Measurements from ENCODE around the gene EFCAB6. TPM values are rescaled to one million over a fixed set of nuclear protein-coding genes. Genes with fewer than 3 reads are reported as not detected.

EFCAB6 gene
- total and polyA plus RNA-seq, 4 donors = 1.7 to 15.4 (median 7.6) TPM

DNA sequence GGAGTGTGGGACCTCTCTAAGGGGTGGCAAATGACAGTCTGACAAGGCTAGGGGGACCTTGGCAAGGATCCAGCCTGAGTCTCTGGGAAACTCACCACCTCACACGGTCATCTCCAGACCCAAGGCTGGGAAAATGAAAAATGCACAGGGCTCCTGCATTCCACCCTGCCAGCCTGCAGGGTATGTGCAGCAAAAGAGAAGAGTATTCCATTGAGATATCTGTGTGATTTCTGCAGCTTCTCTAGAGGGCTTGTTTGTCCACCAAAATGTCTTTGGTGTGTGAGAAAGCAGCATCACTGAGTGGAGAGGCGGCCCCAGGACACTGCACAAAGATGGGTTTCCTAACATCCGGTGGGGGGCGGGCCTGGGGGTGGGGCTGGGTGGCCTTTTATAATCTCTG lies 177.8 kb downstream of the EFCAB6 start:
- Histone ChIP-seq H3K36me3 (ENCODE audit: control insufficient read depth in 4 of 4, insufficient read depth in 4 of 4, low read length in 4 of 4) (no peaks in the 10 kb centered on the region), H3K9me3 (ENCODE audit: control insufficient read depth in 4 of 4, insufficient read depth in 3 of 4, low read length in 3 of 4) (peaks cover 0 to 3% (median 0%) of the 10 kb centered on the region in 4 donors), H3K27ac (ENCODE audit: low read depth in 1 of 2, low read length in 1 of 2) (no peak overlapping the region), H3K27me3 (ENCODE audit: control insufficient read depth in 3 of 3, insufficient read depth in 3 of 3, low read length in 2 of 3) (no peaks in the 10 kb centered on the region), H3K4me1 (ENCODE audit: control insufficient read depth in 5 of 5, insufficient read depth in 5 of 5, low read length in 5 of 5) (no peaks in the 10 kb centered on the region), H3K4me3 (no peak overlapping the region), H3K9ac (ENCODE audit: insufficient read depth in 1 of 2, low read length in 2 of 2) (no peak overlapping the region)
- ATAC-seq (ENCODE audit: insufficient read depth, low FRiP score) (no peak), DNase-seq (no peak)
- TF ChIP-seq, protein P1, sequence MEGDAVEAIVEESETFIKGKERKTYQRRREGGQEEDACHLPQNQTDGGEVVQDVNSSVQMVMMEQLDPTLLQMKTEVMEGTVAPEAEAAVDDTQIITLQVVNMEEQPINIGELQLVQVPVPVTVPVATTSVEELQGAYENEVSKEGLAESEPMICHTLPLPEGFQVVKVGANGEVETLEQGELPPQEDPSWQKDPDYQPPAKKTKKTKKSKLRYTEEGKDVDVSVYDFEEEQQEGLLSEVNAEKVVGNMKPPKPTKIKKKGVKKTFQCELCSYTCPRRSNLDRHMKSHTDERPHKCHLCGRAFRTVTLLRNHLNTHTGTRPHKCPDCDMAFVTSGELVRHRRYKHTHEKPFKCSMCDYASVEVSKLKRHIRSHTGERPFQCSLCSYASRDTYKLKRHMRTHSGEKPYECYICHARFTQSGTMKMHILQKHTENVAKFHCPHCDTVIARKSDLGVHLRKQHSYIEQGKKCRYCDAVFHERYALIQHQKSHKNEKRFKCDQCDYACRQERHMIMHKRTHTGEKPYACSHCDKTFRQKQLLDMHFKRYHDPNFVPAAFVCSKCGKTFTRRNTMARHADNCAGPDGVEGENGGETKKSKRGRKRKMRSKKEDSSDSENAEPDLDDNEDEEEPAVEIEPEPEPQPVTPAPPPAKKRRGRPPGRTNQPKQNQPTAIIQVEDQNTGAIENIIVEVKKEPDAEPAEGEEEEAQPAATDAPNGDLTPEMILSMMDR (IDR thresholded peaks at IDR 0.05; ENCODE audit: control extremely low read depth, extremely low read depth) = no peak
- 58 to 63% methylated on average over 4 of the region's 4 CpGs for WGBS, 2 donors

DNA sequence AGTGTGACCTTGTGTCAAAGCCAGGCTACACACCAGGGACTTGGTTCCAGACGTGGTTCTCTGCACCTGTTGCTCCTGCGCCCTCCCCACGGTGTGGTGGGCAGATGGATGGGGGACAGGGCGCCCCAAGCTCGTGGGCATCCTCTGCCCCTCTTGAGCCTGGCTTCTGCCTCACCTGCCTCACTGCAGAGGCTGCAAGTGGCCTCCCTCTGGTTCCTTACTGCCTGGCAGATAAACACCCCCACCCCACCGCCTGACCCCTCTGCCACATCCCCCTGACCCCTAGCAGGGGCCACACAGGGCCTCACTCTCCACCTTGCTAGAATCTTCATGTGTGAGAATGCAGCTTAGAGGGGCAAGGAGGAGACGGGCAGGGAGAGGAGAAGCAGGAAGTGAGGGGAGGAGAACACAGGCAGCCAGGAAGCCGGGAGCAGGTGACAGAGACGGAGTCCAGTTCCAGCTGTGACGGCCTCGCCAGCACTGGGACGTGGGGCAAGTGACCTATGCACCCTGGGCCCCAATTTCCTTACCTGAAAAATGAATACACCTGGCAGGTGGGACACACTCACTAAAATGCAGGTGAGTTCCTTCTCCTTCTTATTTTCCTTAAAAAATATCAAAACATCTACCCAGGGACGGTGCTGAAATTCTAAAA lies 178.3 kb downstream of the EFCAB6 start:
- Histone ChIP-seq H3K4me3 (no peak overlapping the region), H3K9ac (ENCODE audit: insufficient read depth in 1 of 2, low read length in 2 of 2) (no peak overlapping the region), H3K36me3 (ENCODE audit: control insufficient read depth in 4 of 4, insufficient read depth in 4 of 4, low read length in 4 of 4) (no peaks in the 10 kb centered on the region), H3K4me1 (ENCODE audit: control insufficient read depth in 5 of 5, insufficient read depth in 5 of 5, low read length in 5 of 5) (no peaks in the 10 kb centered on the region), H3K27me3 (ENCODE audit: control insufficient read depth in 3 of 3, insufficient read depth in 3 of 3, low read length in 2 of 3) (no peaks in the 10 kb centered on the region), H3K27ac (ENCODE audit: low read depth in 1 of 2, low read length in 1 of 2) (no peak overlapping the region), H3K9me3 (ENCODE audit: control insufficient read depth in 4 of 4, insufficient read depth in 3 of 4, low read length in 3 of 4) (no peaks in the 10 kb centered on the region)
- TF ChIP-seq, protein P1 (IDR thresholded peaks at IDR 0.05; ENCODE audit: control extremely low read depth, extremely low read depth) = no peak
- WGBS, 2 donors = 55 to 69% methylated on average over 13 of the region's 13 CpGs
- ATAC-seq (ENCODE audit: insufficient read depth, low FRiP score) (no peak), DNase-seq (no peak)

DNA sequence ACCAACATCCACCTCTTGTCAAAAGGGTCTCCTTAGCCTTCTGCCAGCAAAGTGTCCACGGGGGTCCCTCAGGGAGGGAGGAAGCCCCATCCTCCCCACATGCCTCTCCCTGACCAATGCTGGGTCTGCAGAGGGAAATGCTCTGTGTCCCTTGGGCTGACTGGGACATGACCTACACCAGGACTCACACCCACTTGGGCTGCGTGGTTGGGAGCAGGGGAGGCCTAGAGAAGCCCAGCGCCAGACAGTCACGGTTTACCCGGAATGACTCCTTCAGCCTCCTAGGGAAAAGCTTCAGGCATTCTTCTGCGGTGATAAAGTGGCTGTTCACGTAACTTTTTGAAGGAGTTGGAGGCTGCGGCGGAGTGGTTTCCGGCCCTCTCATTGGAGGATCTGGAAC lies 180.3 kb downstream of the EFCAB6 start:
- H3K36me3 ChIP-seq (ENCODE audit: control insufficient read depth in 4 of 4, insufficient read depth in 4 of 4, low read length in 4 of 4) = no peaks in the 10 kb centered on the region
- H3K4me3 ChIP-seq = no peak overlapping the region
- no peak overlapping the region for H3K27ac ChIP-seq (ENCODE audit: low read depth in 1 of 2, low read length in 1 of 2)
- no peak overlapping the region for H3K9ac ChIP-seq (ENCODE audit: insufficient read depth in 1 of 2, low read length in 2 of 2)
- TF ChIP-seq, protein P1 (IDR thresholded peaks at IDR 0.05; ENCODE audit: control extremely low read depth, extremely low read depth) = no peak
- peaks cover 0 to 7% (median 0%) of the 10 kb centered on the region in 5 donors for H3K4me1 ChIP-seq (ENCODE audit: control insufficient read depth in 5 of 5, insufficient read depth in 5 of 5, low read length in 5 of 5)
- WGBS, 2 donors = 96 to 97% methylated on average over 10 of the region's 10 CpGs
- ATAC-seq (ENCODE audit: insufficient read depth, low FRiP score) = no peak
- no peak for DNase-seq
- H3K9me3 ChIP-seq (ENCODE audit: control insufficient read depth in 4 of 4, insufficient read depth in 3 of 4, low read length in 3 of 4) = no peaks in the 10 kb centered on the region
- H3K27me3 ChIP-seq (ENCODE audit: control insufficient read depth in 3 of 3, insufficient read depth in 3 of 3, low read length in 2 of 3) = no peaks in the 10 kb centered on the region

DNA sequence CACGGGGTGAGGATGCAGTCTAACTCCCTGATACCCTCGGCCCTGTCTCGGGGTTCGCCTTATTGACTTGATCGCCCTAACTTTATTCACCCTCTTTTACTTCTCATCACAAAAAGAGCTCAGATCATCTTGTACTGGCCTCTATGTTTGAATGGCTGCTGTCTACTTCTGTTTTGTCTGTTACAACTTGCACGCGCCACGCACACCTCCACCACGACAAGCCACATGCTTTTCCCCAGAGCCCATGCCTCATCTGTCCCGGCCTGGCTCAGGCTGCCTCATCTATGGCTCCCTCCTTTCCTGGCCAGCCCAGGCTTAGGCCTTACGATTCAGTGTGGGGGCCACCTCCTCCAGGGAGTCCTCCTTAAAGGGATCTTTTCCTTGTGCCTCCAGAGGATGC lies 180.9 kb downstream of the EFCAB6 start:
- no peak overlapping the region for H3K9ac ChIP-seq (ENCODE audit: insufficient read depth in 1 of 2, low read length in 2 of 2)
- no peaks in the 10 kb centered on the region for H3K9me3 ChIP-seq (ENCODE audit: control insufficient read depth in 4 of 4, insufficient read depth in 3 of 4, low read length in 3 of 4)
- DNase-seq (no peak), ATAC-seq (ENCODE audit: insufficient read depth, low FRiP score) (no peak)
- no peaks in the 10 kb centered on the region for H3K36me3 ChIP-seq (ENCODE audit: control insufficient read depth in 4 of 4, insufficient read depth in 4 of 4, low read length in 4 of 4)
- TF ChIP-seq, protein P1 (IDR thresholded peaks at IDR 0.05; ENCODE audit: control extremely low read depth, extremely low read depth) = no peak
- peaks cover 0 to 7% (median 0%) of the 10 kb centered on the region in 5 donors for H3K4me1 ChIP-seq (ENCODE audit: control insufficient read depth in 5 of 5, insufficient read depth in 5 of 5, low read length in 5 of 5)
- no peak overlapping the region for H3K4me3 ChIP-seq
- WGBS, 2 donors = 91 to 96% methylated on average over 11 of the region's 11 CpGs
- H3K27ac ChIP-seq (ENCODE audit: low read depth in 1 of 2, low read length in 1 of 2) = no peak overlapping the region
- no peaks in the 10 kb centered on the region for H3K27me3 ChIP-seq (ENCODE audit: control insufficient read depth in 3 of 3, insufficient read depth in 3 of 3, low read length in 2 of 3)
